SK-N-MC (cell line): ENCODE measurements around the gene CLECL1.

ENCODE experiments used
- DNase-seq: peaks from one replicate; pipeline ENCODE4 v3.0.0-alpha.2; 2011; ENCODE audit warnings: low read depth, low spot score
- H3K27ac ChIP-seq: fragments of 200-600 bp; sonication (generic); 2 replicates; pipeline ENCODE4 v1.5.1; 2016; ENCODE audit warnings: mixed run types
- H3K36me3 ChIP-seq: fragments of 200-600 bp; sonication (generic); 2 replicates; pipeline ENCODE4 v1.6.1; 2017; ENCODE audit warnings: antibody characterized with exemption, low read length, mixed read lengths; ENCODE audit not compliant: insufficient read depth
- H3K4me3 ChIP-seq: fragments of 200-600 bp; sonication (generic); 2 replicates; pipeline ENCODE4 v1.5.1; 2016
- H3K9ac ChIP-seq: fragments of 200-600 bp; sonication (generic); 2 replicates; pipeline ENCODE4 v1.8.0; 2017; ENCODE audit warnings: mixed run types, mixed read lengths; ENCODE audit not compliant: insufficient read length
- H3K9me3 ChIP-seq: fragments of 200-600 bp; sonication (generic); 2 replicates; pipeline ENCODE4 v1.6.1; 2017; ENCODE audit warnings: low read depth, mild to moderate bottlenecking, antibody characterized with exemption, low read length, moderate library complexity, mixed read lengths
- EZH2 ChIP-seq: fragments of 200-600 bp; sonication (generic); IDR thresholded peaks from one replicate; pipeline ENCODE4 v1.6.1; 2017; ENCODE audit warnings: antibody characterized with exemption
- FOXP2 ChIP-seq: optimal IDR thresholded peaks from 2 replicates; pipeline ENCODE3; 2011; ENCODE audit warnings: mild to moderate bottlenecking, moderate library complexity; ENCODE audit not compliant: insufficient read depth; ENCODE audit errors: extremely low read length, control extremely low read depth
- POLR2AphosphoS5 ChIP-seq: IDR thresholded peaks from 2 replicates; pipeline ENCODE4 v1.6.1; 2012; ENCODE audit warnings: mild to moderate bottlenecking, low read depth, low read length, borderline replicate concordance

CLECL1 gene

GRCh38 chr12:9731797-9732196 lies 1.1 kb downstream of the CLECL1 start:
- Histone ChIP-seq H3K4me3 (no peak overlapping the region), H3K9ac (no peak overlapping the region), H3K27ac (no peak overlapping the region), H3K9me3 (no peaks in the 10 kb centered on the region), H3K36me3 (no peaks in the 10 kb centered on the region)
- DNase-seq: no peak
- TF ChIP-seq EZH2: no peak
- TF ChIP-seq FOXP2: no peak
- no peak for TF ChIP-seq POLR2AphosphoS5

- TF ChIP-seq EZH2: no peak
- no peak for TF ChIP-seq POLR2AphosphoS5
- no peak overlapping the region for H3K27ac ChIP-seq
- DNase-seq: no peak
- no peaks in the 10 kb centered on the region for H3K9me3 ChIP-seq
- no peak overlapping the region for H3K9ac ChIP-seq
- no peak overlapping the region for H3K4me3 ChIP-seq
- H3K36me3 ChIP-seq: no peaks in the 10 kb centered on the region
Observed at GRCh38 chr12:9731393-9731792, 1.5 kb downstream of the CLECL1 start.

- no peak overlapping the region for H3K27ac ChIP-seq
- no peak overlapping the region for H3K9ac ChIP-seq
- no peaks in the 10 kb centered on the region for H3K9me3 ChIP-seq
- H3K4me3 ChIP-seq: no peak overlapping the region
- H3K36me3 ChIP-seq: no peaks in the 10 kb centered on the region
- DNase-seq: no peak
- no peak for TF ChIP-seq POLR2AphosphoS5
- no peak for TF ChIP-seq FOXP2
- TF ChIP-seq EZH2: no peak
Observed at GRCh38 chr12:9730591-9730990, 2.3 kb downstream of the CLECL1 start.

- Histone ChIP-seq H3K9ac (no peak overlapping the region), H3K36me3 (no peaks in the 10 kb centered on the region), H3K4me3 (no peak overlapping the region), H3K9me3 (no peaks in the 10 kb centered on the region), H3K27ac (no peak overlapping the region)
- TF ChIP-seq POLR2AphosphoS5 (no peak), FOXP2 (no peak), EZH2 (no peak)
- no peak for DNase-seq
Observed at GRCh38 chr12:9730011-9730410, 2.9 kb downstream of the CLECL1 start.

- Histone ChIP-seq H3K27ac (no peak overlapping the region), H3K9me3 (no peaks in the 10 kb centered on the region), H3K9ac (no peak overlapping the region), H3K4me3 (no peak overlapping the region), H3K36me3 (no peaks in the 10 kb centered on the region)
- no peak for DNase-seq
- TF ChIP-seq FOXP2 (no peak), EZH2 (no peak), POLR2AphosphoS5 (no peak)
Observed at GRCh38 chr12:9729082-9729481, 3.8 kb downstream of the CLECL1 start.

- no peak for DNase-seq
- H3K9me3 ChIP-seq: no peaks in the 10 kb centered on the region
- H3K36me3 ChIP-seq: no peaks in the 10 kb centered on the region
- H3K4me3 ChIP-seq: no peak overlapping the region
- TF ChIP-seq EZH2 (no peak), POLR2AphosphoS5 (no peak), FOXP2 (no peak)
- no peak overlapping the region for H3K9ac ChIP-seq
- no peak overlapping the region for H3K27ac ChIP-seq
Observed at GRCh38 chr12:9727813-9728212, 5.1 kb downstream of the CLECL1 start.

- Histone ChIP-seq H3K9me3 (no peaks in the 10 kb centered on the region), H3K27ac (no peak overlapping the region), H3K9ac (no peak overlapping the region), H3K36me3 (no peaks in the 10 kb centered on the region), H3K4me3 (no peak overlapping the region)
- TF ChIP-seq EZH2 (no peak), POLR2AphosphoS5 (no peak), FOXP2 (no peak)
- DNase-seq: no peak
Observed at GRCh38 chr12:9725213-9725870, 7.6 kb downstream of the CLECL1 start.

GRCh38 chr12:9724023-9724422 lies 8.9 kb downstream of the CLECL1 start:
- no peak for DNase-seq
- H3K27ac ChIP-seq: no peak overlapping the region
- no peaks in the 10 kb centered on the region for H3K36me3 ChIP-seq
- TF ChIP-seq POLR2AphosphoS5 (no peak), EZH2 (no peak), FOXP2 (no peak)
- no peak overlapping the region for H3K9ac ChIP-seq
- no peak overlapping the region for H3K4me3 ChIP-seq
- no peaks in the 10 kb centered on the region for H3K9me3 ChIP-seq

GRCh38 chr12:9721394-9722092 lies 11.4 kb downstream of the CLECL1 start:
- Histone ChIP-seq H3K9me3 (no peaks in the 10 kb centered on the region), H3K4me3 (no peak overlapping the region), H3K27ac (no peak overlapping the region), H3K36me3 (no peaks in the 10 kb centered on the region), H3K9ac (no peak overlapping the region)
- TF ChIP-seq FOXP2 (no peak), POLR2AphosphoS5 (no peak), EZH2 (no peak)
- no peak for DNase-seq
